Upper lobe of left lung (tissue), 6 donors: ENCODE measurements around the gene ZNF397. TPM values are rescaled to one million over a fixed set of nuclear protein-coding genes. Genes with fewer than 3 reads are reported as not detected.

ENCODE experiments used
- ATAC-seq, 2 donors: fragments of 200-7000 bp; cut with Tn5 transposase; one replicate each; pipeline ENCODE4 v1.9.1; 2022; ENCODE audit warnings: mild to moderate bottlenecking in 2 of 2, moderate library complexity in 2 of 2; ENCODE audit not compliant: low FRiP score in 2 of 2
- DNase-seq, 2 donors: peaks; one replicate each; pipeline ENCODE4 v3.0.0-alpha.2; 2019 to 2020
- H3K27ac ChIP-seq, 4 donors: fragments of 200-600 bp; sonication (generic); one replicate each; pipeline ENCODE4 v1.5.1; 2016 to 2019
- H3K27me3 ChIP-seq, 4 donors: fragments of 200-600 bp; sonication (generic); one replicate each; pipeline ENCODE4 v1.5.1; 2017 to 2019
- H3K36me3 ChIP-seq, 4 donors: fragments of 200-600 bp; sonication (generic); one replicate each; pipeline ENCODE4 v1.5.1; 2016 to 2019
- H3K4me1 ChIP-seq, 4 donors: fragments of 200-600 bp; sonication (generic); one replicate each; pipeline ENCODE4 v1.5.1; 2018 to 2019
- H3K4me3 ChIP-seq, 4 donors: fragments of 200-600 bp; sonication (generic); one replicate each; pipeline ENCODE4 v1.5.1; 2017 to 2019; ENCODE audit warnings: mild to moderate bottlenecking in 2 of 4, moderate library complexity in 1 of 4
- H3K9me3 ChIP-seq, 4 donors: fragments of 200-600 bp; sonication (generic); one replicate each; pipeline ENCODE4 v1.5.1; 2018 to 2019
- CTCF ChIP-seq, 6 experiments: fragments of 450-650 bp in 4 of 6; fragments of 200-600 bp in 2 of 6; sonication (generic) in 2 of 6; IDR thresholded peaks; one replicate each; pipeline ENCODE4 v1.5.1; 2016 to 2019; ENCODE audit warnings: antibody characterized with exemption in 6 of 6
- EP300 ChIP-seq, 4 donors: sonication (generic); formaldehyde crosslinking; IDR thresholded peaks; one replicate each; pipeline ENCODE4 v1.5.1; 2017; ENCODE audit warnings: antibody characterized with exemption in 4 of 4, control low read depth in 2 of 4
- POLR2A ChIP-seq, 4 donors: fragments of 450-650 bp; IDR thresholded peaks; one replicate each; pipeline ENCODE4 v1.5.1; 2016 to 2017; ENCODE audit warnings: antibody characterized with exemption in 4 of 4, mild to moderate bottlenecking in 2 of 4
- POLR2AphosphoS5 ChIP-seq, 2 donors: sonication (generic); formaldehyde crosslinking; IDR thresholded peaks; one replicate each; pipeline ENCODE4 v1.5.1; 2017; ENCODE audit warnings: antibody characterized with exemption in 2 of 2
- WGBS, 2 donors: methylation state at CpG; one replicate each; pipeline ENCODE4 v1.1.5; 2017 to 2018; 5-methylcytosine and 5-hydroxymethylcytosine counted together
- total RNA-seq, 6 donors: library from RNA; depleted of rRNA in 4 of 6; stranded (reverse); fragments of >200 nt in 4 of 6; gene quantifications; one replicate each; pipeline versions ENCODE4 v1.1.0 to v1.2.1, GENCODE V29; 2016 to 2021
- donor health status: DM: no; HTN: no; CAD: no; lungs with moderate emphysema.
- donor health status: DM: no; HTN: yes; CAD: no; lungs with severe emphysema.

Gene ZNF397
- 10 to 100 TPM; 18.2 to 62.9 (median 23.2) TPM for total RNA-seq

GRCh38 chr18:35240664-35241447, at the start of gene ZNF397:
Gene ZNF397, plus strand, starts transcription at chr18:35241034. Its CDS starts 1,437 bp downstream, at chr18:35242471.
- H3K9me3 ChIP-seq = peaks cover 0 to 4% (median 0%) of the 10 kb centered on the region in 4 donors
- H3K4me3 ChIP-seq = peak within 1 kb of the TSS; percentile 56 to 70 (median 66)
- peaks cover 6 to 17% (median 9%) of the 10 kb centered on the region in 4 donors for H3K4me1 ChIP-seq
- H3K27ac ChIP-seq = peak within 1 kb of the TSS; percentile 91 to 100 (median 96)
- peaks cover 16 to 36% (median 27%) of the 10 kb centered on the region in 4 donors for H3K36me3 ChIP-seq
- ATAC-seq = peak; percentile 100
- WGBS, 2 donors = 0 to 1% methylated on average over 41 of the region's 60 CpGs
- peak; percentile 98 to 99 for DNase-seq
- no peaks in the 10 kb centered on the region for H3K27me3 ChIP-seq
- TF ChIP-seq CTCF (IDR thresholded peaks at IDR 0.05) (peak in 1 of 6 experiments; percentile 18), POLR2AphosphoS5 (IDR thresholded peaks at IDR 0.05) (peak; percentile 98 to 99), POLR2A (IDR thresholded peaks at IDR 0.05) (peak; percentile 86 to 99 (median 96)), EP300 (IDR thresholded peaks at IDR 0.05) (peak in 2 of 4 donors; percentile 43 to 70)

- DNase-seq (no peak), ATAC-seq (no peak)
- WGBS, 2 donors = 82 to 84% methylated on average over 5 of the region's 5 CpGs
- no peak for TF ChIP-seq POLR2A (IDR thresholded peaks at IDR 0.05)
- TF ChIP-seq POLR2AphosphoS5 (IDR thresholded peaks at IDR 0.05) = no peak
- TF ChIP-seq CTCF (IDR thresholded peaks at IDR 0.05) = no peak
- TF ChIP-seq EP300 (IDR thresholded peaks at IDR 0.05) = no peak
- H3K36me3 ChIP-seq = no peaks in the 10 kb centered on the region
- no peak overlapping the region for H3K27ac ChIP-seq
- no peaks in the 10 kb centered on the region for H3K27me3 ChIP-seq
- H3K4me1 ChIP-seq = no peaks in the 10 kb centered on the region
- H3K4me3 ChIP-seq = no peak overlapping the region
- H3K9me3 ChIP-seq = no peaks in the 10 kb centered on the region
Observed at GRCh38 chr18:35191698-35192025, 49.2 kb upstream of the ZNF397 start.

- H3K9me3 ChIP-seq = no peaks in the 10 kb centered on the region
- H3K4me3 ChIP-seq = no peak overlapping the region
- no peaks in the 10 kb centered on the region for H3K4me1 ChIP-seq
- DNase-seq (no peak), ATAC-seq (no peak)
- no peak overlapping the region for H3K27ac ChIP-seq
- no peaks in the 10 kb centered on the region for H3K27me3 ChIP-seq
- TF ChIP-seq POLR2A (IDR thresholded peaks at IDR 0.05) (no peak), CTCF (IDR thresholded peaks at IDR 0.05) (no peak), POLR2AphosphoS5 (IDR thresholded peaks at IDR 0.05) (no peak), EP300 (IDR thresholded peaks at IDR 0.05) (no peak)
- no peaks in the 10 kb centered on the region for H3K36me3 ChIP-seq
- 89 to 95% methylated on average over 4 of the region's 4 CpGs for WGBS, 2 donors
Observed at GRCh38 chr18:35192415-35192814, 48.4 kb upstream of the ZNF397 start.

- no peaks in the 10 kb centered on the region for H3K36me3 ChIP-seq
- no peak for DNase-seq
- 33 to 57% methylated on average over 1 of the region's 1 CpG for WGBS, 2 donors
- H3K4me3 ChIP-seq = no peak overlapping the region
- H3K27me3 ChIP-seq = no peaks in the 10 kb centered on the region
- no peak for TF ChIP-seq EP300 (IDR thresholded peaks at IDR 0.05)
- no peak for TF ChIP-seq CTCF (IDR thresholded peaks at IDR 0.05)
- no peak for TF ChIP-seq POLR2A (IDR thresholded peaks at IDR 0.05)
- no peak for TF ChIP-seq POLR2AphosphoS5 (IDR thresholded peaks at IDR 0.05)
- H3K4me1 ChIP-seq = no peaks in the 10 kb centered on the region
- no peaks in the 10 kb centered on the region for H3K9me3 ChIP-seq
- no peak for ATAC-seq
- H3K27ac ChIP-seq = no peak overlapping the region
Observed at GRCh38 chr18:35193316-35193715, 47.5 kb upstream of the ZNF397 start.

- no peak for ATAC-seq
- no peak for DNase-seq
- no peaks in the 10 kb centered on the region for H3K4me1 ChIP-seq
- no peak overlapping the region for H3K27ac ChIP-seq
- no peak overlapping the region for H3K4me3 ChIP-seq
- TF ChIP-seq CTCF (IDR thresholded peaks at IDR 0.05) = no peak
- TF ChIP-seq EP300 (IDR thresholded peaks at IDR 0.05) = no peak
- no peak for TF ChIP-seq POLR2AphosphoS5 (IDR thresholded peaks at IDR 0.05)
- TF ChIP-seq POLR2A (IDR thresholded peaks at IDR 0.05) = no peak
- 72 to 79% methylated on average over 2 of the region's 2 CpGs for WGBS, 2 donors
- no peaks in the 10 kb centered on the region for H3K36me3 ChIP-seq
- H3K27me3 ChIP-seq = no peaks in the 10 kb centered on the region
- no peaks in the 10 kb centered on the region for H3K9me3 ChIP-seq
Observed at GRCh38 chr18:35197296-35197695, 43.5 kb upstream of the ZNF397 start.
